Endothelial cell of umbilical vein (primary cell): ENCODE measurements around the gene ACADS. TPM values are rescaled to one million over a fixed set of nuclear protein-coding genes. Genes with fewer than 3 reads are reported as not detected.

Experiments
- BruUV-seq: library from RNA; stranded (reverse); fragments of 400-500 nt; replicated peaks from 2 replicates; lab custom pipeline; 2021; lab: Mats Ljungman, UMichigan
- CTCF ChIA-PET: fragments of 300-600, 350-600 bp; sonication (Branson Sonifier 250); formaldehyde crosslinking; loops from one replicate; lab custom pipeline; 2021; ENCODE audit warnings: antibody characterized with exemption, inconsistent platforms; lab: Charles Lee
- POLR2A ChIA-PET: fragments of 300-600, 350-600 bp; sonication (Branson Sonifier 250); formaldehyde crosslinking; loops from one replicate; lab custom pipeline; 2021; ENCODE audit warnings: antibody characterized with exemption, inconsistent platforms; lab: Charles Lee
- DNase-seq: peaks from one replicate; pipeline ENCODE4 v3.0.0-alpha.2; 2011; ENCODE audit warnings: low read depth, low spot score
- FAIRE-seq: peaks from 2 replicates; lab custom pipeline; 2011; peaks lifted over from hg19 to GRCh38; lab: Jason Lieb, UNC
- H2AFZ ChIP-seq: 2 replicates; pipeline ENCODE4 v1.6.0; 2012; ENCODE audit warnings: low read depth, low read length, control low read depth, inconsistent platforms
- H3K27ac ChIP-seq: 2 replicates; pipeline ENCODE4 v1.5.1; 2011; ENCODE audit warnings: low read depth, mild to moderate bottlenecking, control low read depth, low read length, moderate library complexity; ENCODE audit not compliant: insufficient read depth
- H3K27me3 ChIP-seq, 2 experiments: 2 replicates each; pipeline versions ENCODE4 v1.6.0 to v1.6.1; 2011; ENCODE audit warnings: low read length in 2 of 2, mixed read lengths in 1 of 2; ENCODE audit not compliant: control insufficient read depth in 2 of 2, insufficient read depth in 2 of 2
- H3K36me3 ChIP-seq, 2 experiments: 2 replicates in 1 of 2; 3 replicates in 1 of 2; pipeline ENCODE4 v1.5.1; 2011; ENCODE audit warnings: low read length in 2 of 2, mild to moderate bottlenecking in 1 of 2, moderate library complexity in 1 of 2; ENCODE audit not compliant: control insufficient read depth in 2 of 2, insufficient read depth in 2 of 2; ENCODE audit errors: extremely low read depth in 1 of 2
- H3K4me1 ChIP-seq: 3 replicates; pipeline ENCODE4 v1.5.1; 2011; ENCODE audit warnings: mild to moderate bottlenecking, low read length; ENCODE audit not compliant: control insufficient read depth, insufficient read depth; ENCODE audit errors: extremely low read depth
- H3K4me2 ChIP-seq: 2 replicates; pipeline ENCODE4 v1.6.1; 2011; ENCODE audit warnings: low read length, control low read depth, mixed read lengths; ENCODE audit not compliant: insufficient read depth
- H3K4me3 ChIP-seq, 3 experiments: fragments of 200-600 bp in 1 of 3; sonication (generic), shearing (Covaris generic) in 1 of 3; replicated peaks in 1 of 3; 2 replicates each; pipeline ENCODE4 v1.5.1; 2011 to 2016; ENCODE audit warnings: control low read depth in 3 of 3, low read length in 3 of 3, mild to moderate bottlenecking in 2 of 3, inconsistent platforms in 1 of 3, low read depth in 1 of 3, moderate library complexity in 1 of 3; ENCODE audit not compliant: insufficient read depth in 1 of 3
- H3K79me2 ChIP-seq: 2 replicates; pipeline ENCODE4 v1.6.0; 2012; ENCODE audit warnings: low read length, inconsistent platforms; ENCODE audit not compliant: control insufficient read depth, insufficient read depth
- H3K9ac ChIP-seq: replicated peaks from 2 replicates; pipeline ENCODE3; 2011; ENCODE audit warnings: low read length, control low read depth; ENCODE audit not compliant: insufficient read depth; ENCODE audit errors: extremely low read depth
- H3K9me1 ChIP-seq: replicated peaks from 3 replicates; pipeline ENCODE4 v1.6.0; 2011; ENCODE audit warnings: mild to moderate bottlenecking, low read length; ENCODE audit not compliant: control insufficient read depth, insufficient read depth; ENCODE audit errors: extremely low read depth
- H3K9me3 ChIP-seq: replicated peaks from 2 replicates; pipeline ENCODE4 v1.5.1; 2012; ENCODE audit warnings: low read length, inconsistent platforms; ENCODE audit not compliant: control insufficient read depth, insufficient read depth
- H4K20me1 ChIP-seq: replicated peaks from 2 replicates; pipeline ENCODE3; 2011; ENCODE audit warnings: mild to moderate bottlenecking, low read length; ENCODE audit not compliant: control insufficient read depth, insufficient read depth; ENCODE audit errors: extremely low read depth
- EZH2 ChIP-seq: IDR thresholded peaks from 2 replicates; pipeline ENCODE4 v1.6.1; 2012; ENCODE audit warnings: borderline replicate concordance, low read depth, mild to moderate bottlenecking, moderate library complexity, low read length, inconsistent platforms; ENCODE audit not compliant: severe bottlenecking
- FOS ChIP-seq: IDR thresholded peaks from 2 replicates; pipeline ENCODE4 v1.6.1; 2011; ENCODE audit warnings: mild to moderate bottlenecking, low read length, moderate library complexity, borderline replicate concordance; ENCODE audit not compliant: insufficient read depth
- GATA2 ChIP-seq: IDR thresholded peaks from 2 replicates; pipeline ENCODE4 v1.7.0; 2011; ENCODE audit warnings: low read depth, mild to moderate bottlenecking, moderate library complexity, mixed read lengths, low read length; ENCODE audit not compliant: insufficient read length, insufficient read depth
- JUN ChIP-seq: IDR thresholded peaks from 2 replicates; pipeline ENCODE4 v1.6.1; 2011; ENCODE audit warnings: borderline replicate concordance, low read depth; ENCODE audit not compliant: insufficient read length, insufficient read depth
- MYC ChIP-seq: IDR thresholded peaks from one replicate; pipeline ENCODE4 v1.6.1; 2011; ENCODE audit warnings: mild to moderate bottlenecking, low read depth, low read length
- POLR2A ChIP-seq: IDR thresholded peaks from 2 replicates; pipeline ENCODE4 v1.6.1; 2012; ENCODE audit warnings: low read depth, mild to moderate bottlenecking, control low read depth, low read length
- POLR2AphosphoS5 ChIP-seq: IDR thresholded peaks from 2 replicates; pipeline ENCODE4 v1.6.1; 2012; ENCODE audit warnings: low read depth, mild to moderate bottlenecking, control low read depth, low read length, moderate library complexity; ENCODE audit not compliant: insufficient read depth
- dilution Hi-C: fragments of 300-500 bp; cut with MboI; formaldehyde crosslinking; loops from one replicate; pipeline ENCODE4 v1.15.0; 2019; ENCODE audit warnings: low sequenced_read_pairs; ENCODE audit not compliant: extremely low pct_ligation_motif_present
- intact Hi-C: fragments of 100-400 bp; cut with micrococcal nuclease; formaldehyde crosslinking; loops from one replicate; pipeline ENCODE4 v1.10.0; 2022
- polyA plus RNA-seq, 4 experiments: library from polyadenylated mRNA; depleted of rRNA in 3 of 4; stranded (reverse) in 3 of 4; unstranded in 1 of 4; fragments of >200 nt; gene quantifications; 2 replicates each; pipeline versions ENCODE4 v1.2.1 to v1.2.3, GENCODE V29; 2011 to 2012; ENCODE audit warnings: missing spikeins in 1 of 4
- total RNA-seq: library from RNA; stranded (reverse); gene quantifications from 2 replicates; pipeline ENCODE4 v1.2.3, GENCODE V29; 2021
- TF ChIP-seq, protein P1 (sequence below): IDR thresholded peaks from 2 replicates; pipeline ENCODE4 v1.6.1; 2011; ENCODE audit not compliant: insufficient read depth, insufficient read length
- TF ChIP-seq, protein P2 (sequence below), 2 donors: IDR thresholded peaks; 1 replicate in 1 of 2; 2 replicates in 1 of 2; pipeline ENCODE4 v1.5.1; 2011; ENCODE audit warnings: low read length in 2 of 2, mild to moderate bottlenecking in 2 of 2, moderate library complexity in 2 of 2, control low read depth in 1 of 2, inconsistent platforms in 1 of 2, low read depth in 1 of 2; ENCODE audit not compliant: insufficient read depth in 1 of 2; ENCODE audit errors: extremely low read depth in 1 of 2

ACADS gene
- total and polyA plus RNA-seq, 2 donors (not counting 3 experiments of a cell fraction or from before 2014, with no cell fraction given), result 8.2 to 8.9 TPM

DNA sequence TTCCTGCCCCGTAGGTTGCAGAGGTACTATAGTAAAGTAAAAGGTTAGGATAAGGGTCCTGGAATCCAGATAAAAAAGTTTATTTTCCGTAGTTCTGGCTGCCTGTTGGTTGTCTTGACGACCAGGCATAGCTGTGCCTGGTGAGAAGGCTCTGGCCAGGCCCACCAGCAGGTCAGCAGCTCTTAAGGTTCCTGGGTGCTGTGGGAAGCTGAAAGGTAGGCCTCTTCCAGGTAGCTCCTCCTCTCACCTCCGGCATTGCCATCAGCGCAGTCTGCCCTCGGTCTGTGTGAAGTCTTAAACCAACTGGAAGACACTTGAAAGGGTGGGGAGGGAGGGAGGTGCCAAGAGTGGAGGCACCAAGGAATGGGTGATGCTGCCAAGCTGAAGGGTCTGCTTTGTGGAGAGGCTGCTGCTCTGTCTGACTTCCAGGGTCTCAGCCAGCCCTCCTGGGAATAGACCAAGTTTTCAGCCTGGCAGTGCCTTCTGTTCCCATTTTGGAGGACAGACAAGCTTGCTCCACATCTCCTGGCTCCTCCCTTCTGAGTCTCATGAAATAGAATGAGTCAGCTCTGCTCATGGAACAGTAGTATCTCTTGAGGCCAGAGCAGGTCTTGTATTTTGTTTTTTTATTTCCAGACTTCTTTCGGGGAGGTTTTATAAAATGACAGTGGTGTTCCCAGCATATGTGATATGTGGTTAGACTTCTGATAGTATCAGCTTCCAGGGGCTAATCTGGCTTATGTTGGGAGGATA lies 5.2 kb upstream of the ACADS start:
- Histone ChIP-seq H3K4me2 (no peak overlapping the region), H3K9me1 (no peaks in the 10 kb centered on the region), H3K9me3 (no peaks in the 10 kb centered on the region), H3K79me2 (no peaks in the 10 kb centered on the region), H3K27ac (no peak overlapping the region), H4K20me1 (no peaks in the 10 kb centered on the region), H3K9ac (no peak overlapping the region), H3K27me3 (no peaks in the 10 kb centered on the region), H3K4me1 (peaks cover 4% of the 10 kb centered on the region), H3K36me3 (peaks cover 23 to 48% of the 10 kb centered on the region in 2 experiments), H3K4me3 (no peak overlapping the region), H2AFZ (no peak overlapping the region)
- DNase-seq (no peak), FAIRE-seq (no peak)
- intact Hi-C loops, result no loop called here
- ChIA-PET POLR2A (interaction anchor here (0.6 kb wide), 1 partner anchor 293 kb away, joined by 6 read pairs; no protein-coding TSS in a partner anchor), CTCF (interaction anchor here (1.2 to 1.6 kb wide), 3 partner anchors 71 to 251 kb away, joined by 4 to 6 read pairs (median 5); no protein-coding TSS in a partner anchor)
- BruUV-seq, result no TSS peak
- no peak for TF ChIP-seq POLR2A
- TF ChIP-seq, protein P1, sequence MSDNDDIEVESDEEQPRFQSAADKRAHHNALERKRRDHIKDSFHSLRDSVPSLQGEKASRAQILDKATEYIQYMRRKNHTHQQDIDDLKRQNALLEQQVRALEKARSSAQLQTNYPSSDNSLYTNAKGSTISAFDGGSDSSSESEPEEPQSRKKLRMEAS, result no peak
- TF ChIP-seq EZH2, result no peak
- TF ChIP-seq POLR2AphosphoS5, result no peak
- no peak for TF ChIP-seq MYC
- TF ChIP-seq GATA2, result no peak
- TF ChIP-seq, protein P2, sequence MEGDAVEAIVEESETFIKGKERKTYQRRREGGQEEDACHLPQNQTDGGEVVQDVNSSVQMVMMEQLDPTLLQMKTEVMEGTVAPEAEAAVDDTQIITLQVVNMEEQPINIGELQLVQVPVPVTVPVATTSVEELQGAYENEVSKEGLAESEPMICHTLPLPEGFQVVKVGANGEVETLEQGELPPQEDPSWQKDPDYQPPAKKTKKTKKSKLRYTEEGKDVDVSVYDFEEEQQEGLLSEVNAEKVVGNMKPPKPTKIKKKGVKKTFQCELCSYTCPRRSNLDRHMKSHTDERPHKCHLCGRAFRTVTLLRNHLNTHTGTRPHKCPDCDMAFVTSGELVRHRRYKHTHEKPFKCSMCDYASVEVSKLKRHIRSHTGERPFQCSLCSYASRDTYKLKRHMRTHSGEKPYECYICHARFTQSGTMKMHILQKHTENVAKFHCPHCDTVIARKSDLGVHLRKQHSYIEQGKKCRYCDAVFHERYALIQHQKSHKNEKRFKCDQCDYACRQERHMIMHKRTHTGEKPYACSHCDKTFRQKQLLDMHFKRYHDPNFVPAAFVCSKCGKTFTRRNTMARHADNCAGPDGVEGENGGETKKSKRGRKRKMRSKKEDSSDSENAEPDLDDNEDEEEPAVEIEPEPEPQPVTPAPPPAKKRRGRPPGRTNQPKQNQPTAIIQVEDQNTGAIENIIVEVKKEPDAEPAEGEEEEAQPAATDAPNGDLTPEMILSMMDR (IDR thresholded peaks at IDR 0.05; ENCODE audit: extremely low read depth in 1 of 2, insufficient read depth in 1 of 2, low read depth in 1 of 2, low read length in 2 of 2), result no peak
- TF ChIP-seq FOS, result no peak
- TF ChIP-seq JUN, result no peak
- dilution Hi-C loops, result no loop called here
